Mononuclear cell (primary cell): ENCODE results near the gene DOCK4. TPM values are rescaled to one million over a fixed set of nuclear protein-coding genes. Genes with fewer than 3 reads are reported as not detected.

Source experiments
- H3K27me3 ChIP-seq: 2 replicates; pipeline ENCODE4 v1.6.0; 2011; ENCODE audit warnings: low read length, control low read depth; ENCODE audit not compliant: insufficient read depth
- H3K4me1 ChIP-seq: 2 replicates; pipeline ENCODE4 v1.5.1; 2011; ENCODE audit warnings: mild to moderate bottlenecking, low read length, control low read depth; ENCODE audit not compliant: insufficient read depth
- H3K4me3 ChIP-seq: 2 replicates; pipeline ENCODE4 v1.5.1; 2011; ENCODE audit warnings: mild to moderate bottlenecking, low read length, moderate library complexity
- H3K9me3 ChIP-seq: 2 replicates; pipeline ENCODE4 v1.5.1; 2011; ENCODE audit warnings: low read depth, mild to moderate bottlenecking, control low read depth, low read length
- total RNA-seq: library from RNA; depleted of rRNA; stranded (reverse); fragments of >200 nt; gene quantifications from one replicate; pipeline ENCODE4 v1.2.3, GENCODE V29; 2012

Gene DOCK4
- total RNA-seq, 1 donor, result 5.6 TPM

DNA sequence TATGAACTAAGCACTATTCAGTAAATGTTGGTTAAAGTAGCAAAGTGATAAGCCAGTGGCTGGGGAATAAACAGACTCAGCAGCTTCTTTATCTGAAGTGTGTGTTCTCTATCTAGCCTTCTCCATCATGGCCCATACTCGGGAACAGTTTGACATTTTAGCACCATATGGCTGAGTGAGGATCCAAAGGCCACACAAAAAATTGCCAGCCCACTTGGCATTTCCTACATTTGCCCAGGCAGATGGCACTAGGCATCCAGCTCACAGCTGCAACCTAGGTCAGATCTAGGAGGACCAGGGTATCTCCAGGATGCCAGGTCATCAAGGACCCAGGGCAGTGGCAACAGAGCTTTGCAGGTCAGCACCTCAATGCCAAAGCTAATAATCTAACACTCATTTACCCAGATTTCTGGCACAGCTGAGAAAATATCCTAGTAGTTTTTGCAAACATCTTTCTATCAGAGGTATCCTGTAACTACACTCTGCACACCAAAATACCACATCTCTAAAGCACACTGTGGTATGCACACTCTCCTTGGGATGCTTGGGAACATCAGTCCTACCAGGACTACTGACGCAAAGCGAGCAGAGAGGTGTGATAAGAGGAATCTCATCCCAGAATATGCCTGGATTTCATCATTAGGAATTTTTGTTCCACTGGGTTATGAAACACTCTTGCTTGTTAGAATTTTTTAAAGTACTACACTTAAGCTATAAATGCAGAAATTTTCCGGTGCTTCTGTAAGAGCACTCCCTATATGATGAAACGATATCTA, 61.7 kb downstream of the DOCK4 start:
- H3K9me3 ChIP-seq, result no peaks in the 10 kb centered on the region

DNA sequence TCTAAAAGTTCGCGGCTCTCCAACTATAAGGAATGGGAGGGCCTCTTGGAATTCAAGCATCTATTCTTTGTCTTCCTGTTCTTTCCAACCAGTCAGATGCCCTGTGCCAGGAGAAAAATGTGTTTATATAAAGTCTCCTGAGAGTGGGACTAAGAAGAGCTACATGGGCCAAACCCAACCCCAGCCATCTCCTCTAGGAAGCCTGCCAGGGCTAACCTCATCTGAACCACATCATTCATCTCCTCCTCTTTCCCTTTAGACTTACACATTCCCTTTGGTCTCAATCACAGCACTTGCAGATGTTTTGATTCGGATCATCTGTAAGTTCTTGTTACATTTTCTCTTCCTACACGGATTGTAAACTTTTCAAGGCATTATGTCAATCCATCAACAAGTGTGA, 62.6 kb downstream of the DOCK4 start:
- Histone ChIP-seq H3K4me3 (no peak overlapping the region), H3K4me1 (no peaks in the 10 kb centered on the region), H3K9me3 (no peaks in the 10 kb centered on the region), H3K27me3 (no peaks in the 10 kb centered on the region)

More for the DNA sequence above, 61.7 kb downstream of the DOCK4 start:
- H3K4me3 ChIP-seq, result no peak overlapping the region
- no peaks in the 10 kb centered on the region for H3K4me1 ChIP-seq
- H3K27me3 ChIP-seq, result no peaks in the 10 kb centered on the region

DNA sequence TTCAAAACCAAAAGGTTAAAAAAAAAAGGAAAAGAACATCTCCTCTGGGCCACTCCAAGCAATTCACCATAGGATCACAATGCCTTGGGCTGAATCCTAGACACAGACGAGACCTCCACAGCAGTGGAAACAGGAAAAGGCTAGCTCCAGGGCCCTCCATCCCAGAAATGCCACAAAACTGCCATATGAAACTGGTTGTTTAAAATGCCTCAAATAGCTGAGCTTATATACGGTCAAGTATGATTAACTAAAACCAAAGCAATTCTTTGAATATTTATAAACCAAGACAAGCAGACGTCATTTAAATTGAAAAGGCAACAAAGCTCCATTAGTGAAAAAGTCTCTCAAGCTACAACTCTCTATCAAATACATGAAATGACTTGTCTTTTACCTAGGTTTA, 63.1 kb downstream of the DOCK4 start:
- Histone ChIP-seq H3K4me3 (no peak overlapping the region), H3K4me1 (no peaks in the 10 kb centered on the region), H3K27me3 (no peaks in the 10 kb centered on the region), H3K9me3 (no peaks in the 10 kb centered on the region)

DNA sequence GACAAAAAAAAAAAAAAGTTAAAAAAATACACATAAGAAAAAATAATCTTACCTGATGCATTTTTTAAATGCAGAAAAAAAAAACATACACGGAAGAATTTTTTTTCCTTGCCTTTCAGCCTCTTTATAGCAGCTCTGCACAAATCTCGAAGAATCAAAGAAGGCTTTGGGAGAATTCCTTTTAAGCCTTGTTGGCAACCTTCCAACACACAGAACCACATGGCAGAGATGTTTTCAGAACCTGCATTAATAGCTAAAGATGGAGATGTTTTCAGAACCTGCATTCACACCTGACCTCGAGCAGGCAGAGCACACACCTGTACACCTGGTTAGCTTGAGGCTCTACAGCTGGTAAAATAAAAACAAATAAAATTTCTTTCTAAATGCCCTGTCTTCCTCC, 65.6 kb downstream of the DOCK4 start:
- Histone ChIP-seq H3K9me3 (no peaks in the 10 kb centered on the region), H3K27me3 (no peaks in the 10 kb centered on the region), H3K4me3 (no peak overlapping the region), H3K4me1 (no peaks in the 10 kb centered on the region)

DNA sequence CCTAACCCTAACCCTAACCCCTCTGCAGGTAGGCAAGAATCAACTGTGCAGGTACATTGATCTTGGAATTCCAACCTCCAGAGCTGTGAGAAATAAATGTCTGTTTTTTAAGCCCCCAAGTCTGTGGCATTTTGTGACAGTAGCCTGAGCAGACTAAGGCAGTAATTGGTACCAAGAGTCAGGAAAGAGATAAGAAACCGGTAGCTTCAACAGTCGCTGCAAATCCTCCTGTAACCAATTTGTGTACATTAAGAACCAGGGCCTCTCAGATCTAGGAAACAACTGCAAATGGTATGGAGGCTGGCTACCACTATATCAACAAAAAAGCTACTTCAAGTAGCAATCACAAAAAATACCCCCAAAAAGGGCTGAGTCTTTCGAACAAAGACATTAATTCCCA, 67.3 kb downstream of the DOCK4 start:
- Histone ChIP-seq H3K4me3 (no peak overlapping the region), H3K9me3 (no peaks in the 10 kb centered on the region), H3K27me3 (no peaks in the 10 kb centered on the region), H3K4me1 (no peaks in the 10 kb centered on the region)

DNA sequence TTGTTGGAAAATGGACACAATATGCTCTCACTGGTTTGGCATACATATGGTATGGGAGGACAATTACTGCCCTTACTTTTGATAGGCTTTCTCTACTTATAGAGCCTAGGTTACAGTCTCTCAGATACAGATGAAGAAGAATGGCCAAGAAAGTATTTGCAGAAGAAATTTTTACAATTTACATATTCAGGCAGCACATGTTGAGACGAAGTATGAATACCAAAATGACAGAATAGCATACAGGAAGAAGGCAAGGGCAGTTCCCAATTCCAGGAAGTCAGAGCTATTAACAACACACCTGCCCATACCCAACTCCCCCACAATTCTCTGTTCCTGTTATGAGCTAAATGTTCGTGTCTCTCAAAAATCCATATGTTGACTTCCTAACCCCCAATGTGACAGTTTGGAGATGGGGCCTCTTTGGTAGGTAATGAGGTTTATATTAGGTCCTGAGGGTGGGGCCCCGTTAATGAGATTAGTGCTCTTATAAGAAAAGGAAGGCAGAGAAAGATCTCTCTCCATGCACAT, 67.8 kb downstream of the DOCK4 start:
- Histone ChIP-seq H3K4me1 (no peaks in the 10 kb centered on the region), H3K27me3 (no peaks in the 10 kb centered on the region), H3K9me3 (no peaks in the 10 kb centered on the region), H3K4me3 (no peak overlapping the region)

DNA sequence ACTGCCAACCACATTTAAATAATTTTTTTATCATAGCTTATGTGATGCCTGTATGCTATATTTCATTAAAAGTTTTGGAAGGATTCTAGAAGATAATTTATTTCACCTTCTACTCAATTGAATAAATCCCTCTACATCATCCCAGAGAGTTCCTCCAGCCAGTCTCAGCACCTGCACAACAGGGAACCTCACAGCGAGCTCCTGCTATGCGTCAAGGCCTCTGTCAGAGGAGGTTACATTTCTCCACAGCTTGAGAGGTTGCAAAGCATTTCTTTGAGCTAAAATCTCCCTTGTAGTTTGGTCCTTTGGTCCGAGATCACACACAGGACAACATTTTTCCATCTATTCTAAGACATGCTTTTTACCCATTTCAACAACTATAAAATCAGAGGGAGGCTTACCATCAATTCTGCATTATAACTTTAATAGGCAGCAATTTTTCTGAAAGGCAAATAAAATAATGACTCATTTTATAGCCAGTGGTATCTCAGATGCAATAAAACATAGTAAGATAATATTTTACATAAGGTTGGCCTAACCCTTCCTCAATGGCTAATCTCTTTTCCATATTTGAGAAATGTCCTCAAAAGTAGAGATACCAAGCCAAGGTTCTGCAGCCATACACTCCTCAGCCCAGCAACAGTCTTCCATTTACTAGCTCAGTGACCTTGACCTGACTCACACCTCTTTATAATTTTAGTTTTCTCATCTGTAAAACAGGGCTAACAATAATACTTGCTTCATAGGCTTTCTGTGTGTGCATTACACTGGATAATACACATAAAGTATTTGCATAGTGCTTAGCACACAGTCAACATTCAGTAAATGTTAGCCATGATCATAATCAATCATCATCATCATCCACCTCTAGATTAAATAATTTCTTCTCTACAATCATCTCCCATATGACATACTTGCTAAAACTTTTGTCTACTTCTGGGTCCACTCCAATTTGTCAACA, 68.8 kb downstream of the DOCK4 start:
- no peaks in the 10 kb centered on the region for H3K4me1 ChIP-seq
- H3K27me3 ChIP-seq, result no peaks in the 10 kb centered on the region
- H3K4me3 ChIP-seq, result no peak overlapping the region
- H3K9me3 ChIP-seq, result no peaks in the 10 kb centered on the region

DNA sequence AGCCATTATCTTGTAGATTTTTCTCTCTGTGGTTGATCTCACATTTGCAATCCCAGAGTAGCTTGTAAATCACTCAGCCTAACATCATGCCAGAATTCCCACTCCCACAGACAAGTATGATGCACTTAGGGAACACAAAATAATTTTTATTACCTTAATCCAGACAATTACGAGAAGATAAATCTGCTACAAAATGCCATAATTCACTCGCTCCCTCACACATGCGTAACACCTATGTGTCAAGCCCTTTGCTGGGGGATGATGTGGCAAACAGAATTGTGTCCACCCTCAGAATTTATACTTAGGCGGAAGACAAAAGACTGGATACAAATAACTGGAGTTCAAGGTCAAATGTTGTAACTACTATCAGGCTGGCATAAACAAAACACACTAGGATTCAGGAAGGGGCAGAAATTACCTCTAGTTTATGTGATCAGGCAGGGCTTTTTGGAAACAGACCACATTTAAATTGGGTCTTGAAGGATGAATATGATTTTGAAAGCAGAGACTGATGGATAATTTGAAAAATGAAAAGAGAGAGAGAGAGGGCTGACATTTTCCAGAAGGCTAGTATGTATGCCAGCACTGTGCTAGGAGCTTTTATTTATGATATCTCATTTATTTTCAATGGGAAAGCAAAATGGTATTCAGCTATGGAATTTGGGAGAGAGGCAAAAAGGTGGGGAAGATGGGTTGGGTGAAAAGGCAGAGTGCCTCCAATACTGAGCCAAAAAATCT, 69.8 kb downstream of the DOCK4 start:
- Histone ChIP-seq H3K4me3 (no peak overlapping the region), H3K9me3 (no peaks in the 10 kb centered on the region), H3K27me3 (no peaks in the 10 kb centered on the region)

DNA sequence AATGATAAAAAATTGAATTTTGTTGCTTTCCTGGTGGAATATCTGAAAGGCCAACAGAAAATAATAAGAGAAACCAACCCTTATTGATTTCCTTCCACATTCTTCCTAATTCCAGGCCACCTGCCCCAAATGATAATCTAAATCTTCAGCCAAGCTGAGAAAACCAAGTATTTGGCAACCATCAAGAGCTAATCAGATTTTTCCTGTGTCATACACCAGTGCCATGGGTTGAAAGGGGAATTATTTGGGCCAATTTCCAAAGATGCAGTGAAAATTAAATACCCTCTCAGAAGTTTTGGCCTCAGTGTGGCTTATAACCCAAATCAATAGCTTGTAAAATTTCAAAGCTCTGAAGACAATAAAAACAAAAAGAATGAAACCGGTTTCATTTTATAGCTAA, 70.4 kb downstream of the DOCK4 start:
- Histone ChIP-seq H3K4me1 (no peaks in the 10 kb centered on the region), H3K27me3 (no peaks in the 10 kb centered on the region), H3K4me3 (no peak overlapping the region), H3K9me3 (no peaks in the 10 kb centered on the region)

More for the DNA sequence above, 69.8 kb downstream of the DOCK4 start:
- H3K4me1 ChIP-seq, result no peaks in the 10 kb centered on the region

DNA sequence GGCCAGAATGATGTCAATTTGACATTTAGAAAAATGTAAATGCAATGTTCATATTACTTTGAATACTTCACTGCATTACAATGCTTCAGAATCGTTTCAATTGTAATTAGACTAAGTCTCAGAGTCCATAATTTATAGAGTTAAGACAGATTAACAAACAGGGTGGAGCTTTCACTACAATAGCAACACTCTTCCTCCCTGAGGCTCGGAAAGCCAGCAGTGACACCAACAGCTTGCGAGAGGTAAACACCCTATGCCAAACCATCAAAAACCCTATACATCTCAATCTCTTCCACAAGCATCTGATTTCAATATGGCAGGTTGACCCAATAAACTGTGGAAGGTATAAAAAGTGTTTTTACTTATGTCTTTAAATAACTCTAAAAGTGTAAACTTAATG, 72.2 kb downstream of the DOCK4 start:
- Histone ChIP-seq H3K9me3 (no peaks in the 10 kb centered on the region), H3K4me3 (no peak overlapping the region), H3K4me1 (no peaks in the 10 kb centered on the region), H3K27me3 (no peaks in the 10 kb centered on the region)

DNA sequence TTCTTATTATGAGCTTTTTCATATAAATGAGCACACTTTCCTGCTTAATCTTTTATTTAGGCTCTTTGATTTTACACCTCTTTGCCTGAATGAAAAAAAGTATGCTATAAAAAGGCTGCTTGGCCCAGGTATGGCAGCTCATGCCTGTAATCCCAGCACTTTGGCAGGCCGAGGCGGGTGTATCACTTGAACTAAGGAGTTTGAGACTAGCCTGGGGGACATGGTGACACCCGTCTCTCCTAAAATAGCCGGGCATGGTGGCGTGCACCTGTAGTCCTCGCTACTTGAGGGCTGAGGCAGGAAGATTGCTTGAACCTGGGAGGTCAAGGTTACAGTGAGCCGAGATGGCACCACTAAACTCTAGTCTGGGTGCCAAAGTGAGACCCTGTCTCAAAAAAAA, 72.9 kb downstream of the DOCK4 start:
- H3K9me3 ChIP-seq, result no peaks in the 10 kb centered on the region
- H3K4me3 ChIP-seq, result no peak overlapping the region
- H3K4me1 ChIP-seq, result no peaks in the 10 kb centered on the region
- H3K27me3 ChIP-seq, result no peaks in the 10 kb centered on the region

DNA sequence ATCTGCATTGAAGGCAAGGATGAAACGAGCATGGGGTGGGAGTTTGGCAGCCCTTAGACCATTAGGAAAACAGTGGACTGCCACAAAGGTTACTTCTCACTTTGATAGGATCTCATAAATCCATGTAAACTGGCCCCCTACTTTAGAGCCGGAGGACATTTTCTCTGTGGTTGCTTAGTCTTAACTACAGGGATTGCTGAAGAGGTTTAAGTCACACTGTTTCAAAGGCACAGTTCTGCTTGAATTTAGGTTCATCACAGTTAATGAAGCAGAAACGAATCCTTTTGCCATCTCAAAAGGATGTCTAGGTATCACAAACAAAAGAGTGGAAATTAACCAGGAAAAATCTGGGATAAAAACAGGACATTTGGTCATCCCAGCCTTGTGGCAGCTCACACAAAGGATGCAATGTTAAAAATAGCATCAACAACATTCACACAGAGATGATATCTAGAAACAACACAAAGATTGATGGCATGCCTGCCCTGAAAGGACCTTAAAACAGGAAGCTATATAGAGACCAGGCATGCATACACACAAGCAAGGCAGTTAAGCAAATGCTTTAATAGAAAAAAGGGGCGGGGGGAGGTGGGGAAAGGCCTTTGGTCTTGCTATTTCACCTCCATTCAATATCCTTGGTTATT, 74.0 kb downstream of the DOCK4 start:
- H3K27me3 ChIP-seq, result no peaks in the 10 kb centered on the region
- no peaks in the 10 kb centered on the region for H3K9me3 ChIP-seq
- no peak overlapping the region for H3K4me3 ChIP-seq
- no peaks in the 10 kb centered on the region for H3K4me1 ChIP-seq

DNA sequence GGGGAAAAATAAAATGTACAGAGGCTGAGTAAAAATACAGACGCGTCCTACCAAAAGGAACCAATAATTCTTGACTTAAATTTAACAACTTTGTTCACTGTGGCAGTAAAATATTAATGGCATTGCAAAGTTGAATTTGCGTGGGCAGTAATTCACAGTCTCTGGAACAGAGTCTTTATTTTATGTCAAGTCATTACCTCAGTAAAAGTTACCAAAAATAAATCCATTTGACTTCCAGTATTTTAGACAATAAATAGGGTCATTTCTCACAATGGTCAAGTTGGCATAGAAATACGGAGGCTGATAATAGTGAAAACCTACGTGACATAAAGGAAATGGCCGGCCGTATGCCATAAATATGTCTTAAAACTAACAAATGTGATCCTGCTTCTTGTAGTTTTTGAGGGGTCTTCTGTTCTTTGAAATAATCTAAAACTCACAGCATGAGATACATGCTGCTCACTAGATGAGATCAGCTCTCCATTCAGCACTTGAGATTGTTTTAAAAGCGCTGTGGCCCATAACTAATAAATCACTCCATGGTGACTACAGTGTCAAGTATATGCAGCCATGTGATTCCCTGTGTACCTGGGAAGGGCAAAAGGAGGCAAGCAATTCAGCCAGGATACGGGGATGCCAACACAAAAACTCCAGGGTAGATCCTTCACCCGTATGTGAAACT, 75.3 kb downstream of the DOCK4 start:
- Histone ChIP-seq H3K4me3 (no peak overlapping the region), H3K9me3 (no peaks in the 10 kb centered on the region), H3K4me1 (no peaks in the 10 kb centered on the region), H3K27me3 (no peaks in the 10 kb centered on the region)
